Endometrial microvascular endothelial cells (primary cell): ENCODE measurements around the gene MGST1. TPM values are rescaled to one million over a fixed set of nuclear protein-coding genes. Genes with fewer than 3 reads are reported as not detected.
"Not testable (repeated sequence)": the region's sequence is repeated elsewhere in the genome, so short reads cannot be mapped to it uniquely, and the experiment has no call there.

Experiments used
- in situ Hi-C: cut with HindIII; loops from 2 replicates; pipeline ENCODE4 v1.10.0; 2017; ENCODE audit warnings: low sequenced_read_pairs, low pct_unique_long_range_greater_than_20kb; ENCODE audit errors: inconsistent ontology term
- total RNA-seq: library from RNA; depleted of rRNA; stranded (reverse); fragments of >200 nt; gene quantifications from one replicate; pipeline ENCODE4 v1.2.3, GENCODE V29; 2015; ENCODE audit errors: inconsistent ontology term

The MGST1 gene
- total RNA-seq, 1 donor from 2014 or later = 34.5 TPM

DNA sequence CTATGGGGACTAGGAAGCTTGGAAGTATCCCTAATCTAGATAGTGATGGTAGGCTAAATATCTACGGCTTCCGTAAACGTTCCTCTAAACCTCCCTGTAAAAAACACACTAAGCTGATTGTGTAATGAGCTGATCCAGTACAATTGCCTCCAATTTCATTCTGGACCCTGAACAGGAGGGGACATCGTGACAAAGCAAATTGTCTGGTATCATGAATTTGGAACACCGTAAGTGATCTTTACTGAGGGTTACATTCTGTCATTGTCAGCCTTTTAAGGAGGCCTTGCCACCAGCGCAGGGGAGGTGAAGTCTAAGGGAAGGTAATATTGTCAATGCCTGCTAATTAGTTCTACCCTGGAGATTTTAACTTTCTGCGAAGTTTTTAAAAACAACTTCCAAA is 487 bp upstream of the MGST1 start:
- in situ Hi-C loops = loop anchor here (25.0 kb wide), 1 partner anchor 185 kb away; no protein-coding TSS in a partner anchor

DNA sequence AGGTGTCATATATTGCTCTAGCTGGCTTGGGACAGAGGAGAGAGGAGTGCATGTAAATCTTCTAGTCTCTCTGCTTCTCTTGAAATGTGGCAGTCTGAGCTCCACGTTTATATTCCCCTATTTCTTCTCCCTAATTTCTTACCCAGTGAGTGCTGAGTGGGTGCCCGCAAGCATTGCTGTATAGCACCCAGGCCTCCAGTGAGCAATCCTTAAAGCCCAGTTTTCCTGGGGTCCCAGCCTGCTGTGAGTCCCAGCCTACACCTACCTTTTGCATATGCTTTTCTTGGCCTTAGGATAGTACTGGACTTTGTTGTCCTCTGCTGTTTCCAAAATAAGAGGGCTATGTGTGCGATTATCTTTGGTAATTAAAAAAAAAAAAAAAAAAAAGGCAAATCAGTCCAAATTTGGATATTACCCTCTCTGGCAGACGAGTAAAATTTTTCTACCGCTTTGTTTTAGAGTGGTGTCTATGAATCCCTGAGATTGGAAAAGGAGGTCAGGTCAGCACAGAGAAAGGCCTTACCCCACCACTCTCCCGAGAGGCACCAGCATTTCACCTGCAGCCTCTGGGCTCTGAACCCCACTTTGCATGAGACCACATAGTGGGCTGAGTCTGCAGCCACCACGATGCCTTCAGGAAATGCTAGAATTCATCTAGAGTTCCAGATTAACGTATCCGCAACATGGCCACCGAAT is 1.1 kb downstream of the MGST1 start:
- in situ Hi-C loops = loop anchor here (25.0 kb wide), 1 partner anchor 186 kb away; no protein-coding TSS in a partner anchor

- in situ Hi-C loops = loop anchor here (25.0 kb wide), 1 partner anchor 187 kb away; no protein-coding TSS in a partner anchor
Measured at GRCh38 chr12:16349131-16349460, 1.7 kb downstream of the MGST1 start.

DNA sequence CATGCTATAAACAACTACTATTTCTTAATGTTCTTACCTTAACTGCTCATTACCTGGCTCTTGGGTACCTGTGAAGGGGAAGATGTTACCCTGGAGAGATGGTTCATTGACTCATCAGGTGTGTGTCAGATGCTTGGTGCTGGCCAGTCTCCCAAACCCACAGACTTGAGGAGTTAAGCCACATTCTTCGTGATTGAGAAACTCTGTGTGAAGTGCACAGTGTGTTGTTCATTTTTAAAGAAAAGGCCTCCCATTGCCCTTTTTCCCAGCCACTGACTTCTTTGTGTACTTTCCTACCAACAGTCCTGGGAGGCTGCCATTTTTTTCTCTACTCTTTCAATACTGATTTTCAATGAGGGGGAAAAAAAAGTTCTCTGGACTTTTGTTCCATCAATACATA is 3.2 kb downstream of the MGST1 start:
- in situ Hi-C loops = no loop called here

DNA sequence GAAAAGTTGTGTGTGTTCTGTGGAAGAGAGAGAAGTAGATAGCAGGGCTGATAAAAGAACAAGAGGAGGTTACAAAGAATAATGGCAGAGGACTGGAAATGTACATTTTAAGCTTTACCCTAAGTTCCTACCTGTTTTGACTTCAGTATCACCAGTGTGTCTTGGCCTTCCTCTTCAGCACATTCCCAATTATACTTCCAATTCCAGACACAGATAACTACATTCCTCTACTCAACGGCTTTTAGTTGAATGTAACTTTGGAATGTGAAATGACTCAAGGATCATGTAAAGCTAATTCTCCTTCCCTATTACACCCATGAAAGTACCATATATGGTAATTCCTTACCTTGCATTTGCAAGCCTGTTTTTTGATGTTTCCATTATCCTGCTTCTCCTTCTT is 5.0 kb downstream of the MGST1 start:
- in situ Hi-C loops = no loop called here

DNA sequence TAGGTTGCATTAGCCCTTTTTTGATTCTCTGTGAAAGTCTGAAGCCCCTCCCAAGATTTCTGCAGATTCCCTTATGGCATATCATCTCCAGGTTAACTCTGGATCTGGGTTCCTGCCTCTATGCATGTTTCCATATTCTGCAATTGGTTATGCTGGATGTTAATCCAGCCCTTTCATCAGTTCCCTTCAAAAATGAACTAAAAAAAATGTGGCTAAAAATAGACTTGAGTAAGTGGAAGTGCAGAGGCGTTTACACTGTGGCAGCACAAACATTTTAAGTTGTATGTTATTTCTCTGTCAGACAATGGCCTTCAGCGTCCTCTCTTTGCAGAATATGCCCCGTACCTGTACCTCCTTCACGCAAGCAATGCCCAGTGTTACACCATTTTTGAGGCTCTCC is 11.4 kb downstream of the MGST1 start:
- in situ Hi-C loops = no loop called here

DNA sequence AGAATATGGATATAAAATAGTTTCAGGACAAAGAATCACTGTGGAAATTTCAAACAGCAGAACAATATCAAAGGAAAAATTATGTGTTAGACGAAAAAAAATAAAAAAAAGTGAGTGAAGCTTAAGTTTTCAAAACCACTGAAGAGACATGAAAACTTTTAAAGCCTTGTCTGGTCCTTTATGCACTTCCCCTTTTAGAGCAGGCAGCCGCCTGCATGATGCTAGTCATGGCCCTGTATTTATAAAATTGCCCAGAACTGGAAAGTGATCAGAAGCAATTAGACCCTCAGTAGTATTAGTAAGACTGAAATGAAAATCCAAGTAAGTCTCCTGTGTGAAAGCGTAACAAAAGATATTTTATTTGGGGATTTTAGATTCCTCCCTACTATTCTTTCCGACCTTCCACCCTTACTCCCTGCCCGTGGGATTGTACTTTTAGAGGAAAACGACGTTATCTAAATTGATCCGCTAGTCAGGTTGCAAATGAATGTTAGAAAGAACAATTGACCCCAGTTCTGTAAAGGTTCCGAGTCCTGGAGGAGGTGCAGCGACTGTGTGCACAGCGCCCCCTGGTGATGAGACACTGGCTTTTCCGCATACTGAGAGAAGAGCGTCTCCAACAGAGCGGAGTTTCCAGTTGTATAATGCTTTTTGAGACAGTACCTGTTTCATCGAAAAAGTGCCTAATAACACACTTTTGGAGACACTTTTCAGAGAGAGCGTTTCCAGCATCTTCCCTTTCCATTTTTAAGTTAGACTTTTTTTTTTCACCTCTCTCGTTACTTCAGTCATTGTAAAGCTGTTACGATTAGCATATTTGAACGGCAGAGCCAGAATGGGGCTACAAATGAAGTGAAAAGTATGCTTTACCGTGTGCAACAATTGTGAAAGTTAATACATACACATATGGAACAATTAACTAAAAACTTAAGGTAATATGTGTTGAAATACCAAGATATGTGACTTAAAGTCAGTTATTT is 12.4 kb downstream of the MGST1 start:
- in situ Hi-C loops = no loop called here

DNA sequence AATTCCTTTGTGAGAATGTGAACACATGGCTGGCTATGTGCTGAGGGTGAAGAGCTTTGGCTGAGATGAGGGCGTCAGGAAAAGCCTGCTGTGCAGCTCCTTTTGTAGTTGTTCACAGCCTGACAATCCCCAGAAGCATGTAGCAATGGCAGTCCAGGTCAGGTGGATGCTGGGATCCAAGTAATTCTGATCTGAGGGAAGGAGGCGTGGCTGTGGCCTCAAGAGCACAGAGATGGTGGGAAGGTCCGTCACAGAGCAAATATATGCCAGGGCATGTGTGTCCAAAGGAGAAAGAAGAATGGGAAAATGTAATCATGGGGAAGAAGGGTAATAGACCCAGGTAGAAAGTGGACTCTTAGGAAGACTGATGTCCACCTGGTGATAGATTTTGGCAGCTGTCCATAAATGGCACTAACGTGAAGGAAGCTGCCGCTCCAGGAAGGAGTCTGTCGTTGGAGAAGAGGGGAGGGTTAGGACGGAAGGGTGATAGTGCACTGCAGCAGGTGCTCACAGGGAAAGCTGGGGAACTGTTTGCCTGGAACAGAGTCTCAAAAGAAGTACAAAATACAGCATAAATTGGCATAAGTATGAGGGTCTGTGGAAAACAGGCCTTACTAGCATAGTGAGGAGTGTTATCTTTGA is 13.8 kb downstream of the MGST1 start:
- in situ Hi-C loops = no loop called here

GRCh38 chr12:16362550-16362949 is 15.1 kb downstream of the MGST1 start:
- in situ Hi-C loops = no loop called here

GRCh38 chr12:16369156-16369555 is 21.7 kb downstream of the MGST1 start:
- in situ Hi-C loops = no loop called here

GRCh38 chr12:16370096-16370495 is 22.7 kb downstream of the MGST1 start:
- in situ Hi-C loops = no loop called here

- in situ Hi-C loops = not testable (repeated sequence)
Measured at GRCh38 chr12:16382652-16383312, 35.3 kb downstream of the MGST1 start.

DNA sequence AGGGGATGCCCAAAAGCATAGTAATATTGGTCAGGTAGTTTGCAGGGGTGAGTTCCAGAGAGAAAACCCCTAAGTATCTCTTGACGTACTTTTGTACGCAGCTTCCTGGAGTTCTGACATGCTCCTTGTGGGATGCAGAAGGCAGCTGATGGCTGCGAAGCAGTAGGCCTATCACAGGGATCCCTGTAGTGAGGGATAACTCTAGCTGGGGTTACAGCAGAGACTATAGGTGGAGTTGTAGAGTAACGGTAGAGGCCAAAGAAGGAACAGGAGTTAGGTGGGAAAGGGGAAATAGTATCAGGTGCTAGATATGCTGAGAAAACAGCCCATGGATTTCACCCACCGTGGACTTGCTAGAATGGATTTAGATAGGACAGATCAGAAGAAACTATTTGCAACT is 37.3 kb downstream of the MGST1 start:
- in situ Hi-C loops = no loop called here

- in situ Hi-C loops = no loop called here
Measured at GRCh38 chr12:16385782-16386646, 38.6 kb downstream of the MGST1 start.

GRCh38 chr12:16387919-16388318 is 40.5 kb downstream of the MGST1 start:
- in situ Hi-C loops = no loop called here

DNA sequence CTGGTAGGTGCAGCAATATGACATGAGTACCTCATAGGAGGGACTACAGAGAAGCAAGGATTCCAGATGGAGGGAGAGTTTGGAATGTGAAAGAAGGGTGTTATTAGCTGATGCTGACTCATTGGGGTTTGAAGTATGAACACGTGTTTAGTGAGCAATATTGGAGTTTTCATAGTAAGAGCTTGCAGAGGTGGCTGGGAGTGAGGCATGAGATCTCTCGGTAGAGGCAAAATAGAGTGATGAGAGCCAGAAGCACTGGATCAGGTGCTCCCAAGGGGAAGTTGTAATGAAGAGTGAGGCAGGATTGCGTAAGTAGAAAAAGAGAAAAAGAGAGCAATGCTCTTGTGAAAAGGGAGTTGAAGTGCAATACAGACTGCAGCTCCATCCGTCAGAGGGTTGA is 42.1 kb downstream of the MGST1 start:
- in situ Hi-C loops = no loop called here

DNA sequence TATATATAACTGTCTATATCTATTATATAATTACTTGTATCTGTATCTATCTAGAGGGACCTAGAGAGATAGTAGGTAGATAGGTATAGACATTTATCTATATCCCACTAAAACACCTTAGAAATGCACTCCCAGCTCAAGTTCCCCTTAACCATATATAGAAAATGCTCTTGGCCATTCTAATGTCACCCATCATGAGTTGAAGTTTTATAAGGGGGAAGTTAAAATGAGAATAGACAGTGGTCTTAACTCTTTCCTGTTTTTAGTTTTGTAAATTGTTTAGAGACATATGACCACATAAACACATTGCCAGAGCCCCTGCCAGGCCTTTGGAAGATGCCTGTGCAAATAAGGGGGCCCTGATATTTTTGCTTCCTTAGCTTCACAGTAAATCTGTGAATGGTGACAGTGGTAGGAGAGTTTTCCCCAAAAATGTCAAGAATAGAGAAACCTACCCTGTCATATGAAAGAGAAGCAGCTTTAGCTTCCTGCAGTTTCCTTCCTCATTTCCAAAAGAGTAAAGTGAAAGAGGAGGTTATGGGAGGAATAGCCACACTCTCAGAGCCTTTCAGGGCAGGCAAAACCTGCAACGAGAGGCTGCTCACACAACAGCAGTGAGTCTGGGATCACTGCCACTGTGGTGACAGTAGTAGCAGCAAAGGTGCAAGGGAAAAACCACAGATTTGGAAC is 45.5 kb downstream of the MGST1 start:
- in situ Hi-C loops = no loop called here

- in situ Hi-C loops = no loop called here
Measured at GRCh38 chr12:16399101-16399500, 51.7 kb downstream of the MGST1 start.
